Mucosa of descending colon (tissue), 3 donors: Measurements from ENCODE around the gene BRF1. TPM values are rescaled to one million over a fixed set of nuclear protein-coding genes. Genes with fewer than 3 reads are reported as not detected.

Experiments
- ATAC-seq: fragments of 200-7000 bp; cut with Tn5 transposase; one replicate; pipeline ENCODE4 v1.9.1; 2020; ENCODE audit warnings: mild to moderate bottlenecking, moderate library complexity
- DNase-seq, 3 donors: peaks; one replicate each; pipeline ENCODE4 v3.0.0-alpha.2; 2020
- H3K36me3 ChIP-seq: fragments of 200-600 bp; one replicate; pipeline ENCODE4 v1.8.0; 2021; ENCODE audit warnings: low read depth, mild to moderate bottlenecking
- H3K4me1 ChIP-seq: fragments of 200-600 bp; one replicate; pipeline ENCODE4 v1.8.0; 2021; ENCODE audit warnings: low read depth, mild to moderate bottlenecking
- H3K4me3 ChIP-seq: fragments of 200-600 bp; one replicate; pipeline ENCODE4 v1.8.0; 2021; ENCODE audit warnings: mild to moderate bottlenecking
- H3K9me3 ChIP-seq: fragments of 200-600 bp; one replicate; pipeline ENCODE4 v1.8.0; 2021; ENCODE audit warnings: mild to moderate bottlenecking
- CTCF ChIP-seq: fragments of 200-600 bp; IDR thresholded peaks from one replicate; pipeline ENCODE4 v1.8.0; 2022; ENCODE audit warnings: antibody characterized with exemption, mild to moderate bottlenecking
- intact Hi-C, 2 donors: fragments of 100-400 bp; cut with DNase I in 1 of 2; cut with micrococcal nuclease in 1 of 2; formaldehyde crosslinking; loops; one replicate each; pipeline versions ENCODE4 v1.11.0 to v1.11.1; 2022; cut with DNase I, micrococcal nuclease
- total RNA-seq, 3 donors: library from RNA; stranded (reverse); fragmentation: NEBNext Ultra II Directional in 2 of 3; extraction: Animal tissue kit (Norgen Biotek cat#: 25700) in 2 of 3; gene quantifications; one replicate each; pipeline versions ENCODE4 v1.2.1 to v1.2.4, GENCODE V29; 2021 to 2023
- donor health status: DM: no; HTN: no; CAD: no; lungs with moderate emphysema.
- donor health status: DM: no; HTN: no; CAD: no.
- donor health status: DM: no; HTN: yes; CAD: no.

The BRF1 gene
- total RNA-seq, 3 donors from 2014 or later = 27.4 to 40.1 (median 34.2) TPM

- H3K9me3 ChIP-seq = no peaks in the 10 kb centered on the region
- DNase-seq (peak in 1 of 3 donors; percentile 34), ATAC-seq (no peak)
- no peaks in the 10 kb centered on the region for H3K36me3 ChIP-seq
- H3K4me3 ChIP-seq = no peak overlapping the region
- no peaks in the 10 kb centered on the region for H3K4me1 ChIP-seq
- intact Hi-C loops = no loop called here
- TF ChIP-seq CTCF = no peak
These were observed 23.4 kb upstream of the BRF1 start for GRCh38 chr14:105324080-105324778.

- Histone ChIP-seq H3K9me3 (no peaks in the 10 kb centered on the region), H3K4me3 (no peak overlapping the region), H3K4me1 (no peaks in the 10 kb centered on the region), H3K36me3 (no peaks in the 10 kb centered on the region)
- ATAC-seq (no peak), DNase-seq (no peak)
- TF ChIP-seq CTCF = no peak
- intact Hi-C loops = no loop called here
These were observed 22.9 kb upstream of the BRF1 start for GRCh38 chr14:105323663-105324062.

- intact Hi-C loops = no loop called here
These were observed 22.2 kb upstream of the BRF1 start for GRCh38 chr14:105322791-105323556.

GRCh38 chr14:105317546-105317945 is 16.7 kb upstream of the BRF1 start:
- Histone ChIP-seq H3K9me3 (no peaks in the 10 kb centered on the region), H3K4me3 (no peak overlapping the region), H3K4me1 (peaks cover 14% of the 10 kb centered on the region), H3K36me3 (no peaks in the 10 kb centered on the region)
- no peak for TF ChIP-seq CTCF
- intact Hi-C loops = no loop called here
- DNase-seq (no peak), ATAC-seq (no peak)

More at GRCh38 chr14:105322791-105323556, 22.2 kb upstream of the BRF1 start:
- Histone ChIP-seq H3K9me3 (no peaks in the 10 kb centered on the region), H3K4me3 (no peak overlapping the region), H3K36me3 (no peaks in the 10 kb centered on the region), H3K4me1 (no peaks in the 10 kb centered on the region)
- no peak for TF ChIP-seq CTCF
- DNase-seq (no peak), ATAC-seq (peak; percentile 8)

GRCh38 chr14:105316968-105317510 is 16.2 kb upstream of the BRF1 start:
- no peaks in the 10 kb centered on the region for H3K9me3 ChIP-seq
- intact Hi-C loops = no loop called here
- no peak overlapping the region for H3K4me3 ChIP-seq
- ATAC-seq (no peak), DNase-seq (no peak)
- peaks cover 14% of the 10 kb centered on the region for H3K4me1 ChIP-seq
- no peak for TF ChIP-seq CTCF
- no peaks in the 10 kb centered on the region for H3K36me3 ChIP-seq
